PC-3 (cell line): ENCODE measurements around the gene COPS8. TPM values are rescaled to one million over a fixed set of nuclear protein-coding genes. Genes with fewer than 3 reads are reported as not detected.

ENCODE experiments used
- ATAC-seq: fragments of 200-7000 bp; cut with Tn5 transposase; 2 replicates; pipeline ENCODE4 v1.9.1; 2020; ENCODE audit warnings: mild to moderate bottlenecking, moderate library complexity
- BruUV-seq: library from RNA; stranded (reverse); fragments of 400-500 nt; replicated peaks from 2 replicates; lab custom pipeline; 2021; lab: Mats Ljungman, UMichigan
- CTCF ChIA-PET: fragments of 300-600 bp; sonication (Branson Sonifier 250); formaldehyde crosslinking; loops from one replicate; lab custom pipeline; 2022; ENCODE audit warnings: antibody characterized with exemption; lab: Charles Lee
- POLR2A ChIA-PET: fragments of 300-600 bp; sonication (Branson Sonifier 250); formaldehyde crosslinking; loops from one replicate; lab custom pipeline; 2022; ENCODE audit warnings: antibody characterized with exemption; ENCODE audit not compliant: unreplicated experiment; lab: Charles Lee
- DNase-seq: peaks from one replicate; pipeline ENCODE4 v3.0.0-alpha.2; 2015
- H2AFZ ChIP-seq: fragments of 300-600 bp; sonication (generic); 2 replicates; pipeline ENCODE4 v1.6.0; 2016; ENCODE audit warnings: antibody characterized with exemption, low read length
- H3F3A ChIP-seq: fragments of 300-600 bp; sonication (generic); one replicate; pipeline ENCODE4 v1.6.0; 2017; ENCODE audit warnings: antibody characterized with exemption, low read length, control low read depth, mild to moderate bottlenecking; ENCODE audit not compliant: unreplicated experiment
- H3K27ac ChIP-seq: fragments of 300-600 bp; sonication (generic); 2 replicates; pipeline ENCODE4 v1.5.1; 2016; ENCODE audit warnings: mild to moderate bottlenecking, low read length
- H3K27me3 ChIP-seq: fragments of 300-600 bp; sonication (generic); 2 replicates; pipeline ENCODE4 v1.6.1; 2016; ENCODE audit warnings: low read length, mixed read lengths
- H3K36me3 ChIP-seq: fragments of 300-600 bp; sonication (generic); 2 replicates; pipeline ENCODE4 v1.6.1; 2016; ENCODE audit warnings: low read depth, mixed run types, low read length, mixed read lengths
- H3K4me1 ChIP-seq: fragments of 300-600 bp; sonication (generic); 2 replicates; pipeline ENCODE4 v1.5.1; 2016; ENCODE audit warnings: low read length; ENCODE audit not compliant: insufficient read depth
- H3K4me2 ChIP-seq: fragments of 300-600 bp; sonication (generic); 2 replicates; pipeline ENCODE4 v1.6.0; 2016; ENCODE audit warnings: low read length
- H3K4me3 ChIP-seq: fragments of 300-600 bp; sonication (generic); 2 replicates; pipeline ENCODE4 v1.5.1; 2016; ENCODE audit warnings: mild to moderate bottlenecking, low read length, mixed read lengths
- H3K79me2 ChIP-seq: fragments of 300-600 bp; sonication (generic); 2 replicates; pipeline ENCODE4 v1.6.1; 2017; ENCODE audit warnings: low read length, mixed read lengths
- H3K9ac ChIP-seq: fragments of 300-600 bp; sonication (generic); 2 replicates; pipeline ENCODE4 v1.6.0; 2016; ENCODE audit warnings: mild to moderate bottlenecking, low read length
- H3K9me2 ChIP-seq: fragments of 300-600 bp; sonication (generic); replicated peaks from 2 replicates; pipeline ENCODE4 v1.6.1; 2016; ENCODE audit warnings: mixed run types, low read length, mixed read lengths
- H3K9me3 ChIP-seq: fragments of 300-600 bp; sonication (generic); 2 replicates; pipeline ENCODE4 v1.6.1; 2016; ENCODE audit warnings: low read length, mixed read lengths
- H4K20me1 ChIP-seq: fragments of 300-600 bp; sonication (generic); 2 replicates; pipeline ENCODE4 v1.6.1; 2016; ENCODE audit warnings: low read length, mixed read lengths
- CTCF ChIP-seq: fragments of 300-600 bp; sonication (generic); conservative IDR thresholded peaks from 2 replicates; pipeline ENCODE4 v1.5.1; 2017; ENCODE audit warnings: antibody characterized with exemption, low read depth, mild to moderate bottlenecking, low read length
- EZH2 ChIP-seq: fragments of 300-600 bp; sonication (generic); IDR thresholded peaks from one replicate; pipeline ENCODE4 v1.6.1; 2017; ENCODE audit warnings: antibody characterized with exemption, mild to moderate bottlenecking, low read length; ENCODE audit not compliant: unreplicated experiment
- EZH2phosphoT487 ChIP-seq: fragments of 300-600 bp; sonication (generic); IDR thresholded peaks from 2 replicates; pipeline ENCODE4 v1.6.1; 2018; ENCODE audit warnings: mild to moderate bottlenecking, antibody characterized with exemption, low read length, borderline replicate concordance
- intact Hi-C: fragments of 100-400 bp; cut with micrococcal nuclease; formaldehyde crosslinking; loops from 2 replicates; pipeline ENCODE4 v1.9.0; 2023
- total RNA-seq: library from RNA; depleted of rRNA; stranded (reverse); fragments of >200 nt; gene quantifications from 2 replicates; pipeline ENCODE4 v1.2.3, GENCODE V29; 2014

The COPS8 gene
- total RNA-seq, 1 experiment from 2014 or later: 109 TPM

- no peak overlapping the region for H3K4me3 ChIP-seq
- intact Hi-C loops: no loop called here
Measured at GRCh38 chr2:237056287-237056875, 29.3 kb upstream of the COPS8 start.

GRCh38 chr2:237057107-237057506 is 28.6 kb upstream of the COPS8 start:
- Histone ChIP-seq H3K9me2 (no peaks in the 10 kb centered on the region), H3K27ac (no peak overlapping the region), H3K9me3 (no peaks in the 10 kb centered on the region), H3K4me1 (peaks cover under 1% of the 10 kb centered on the region; the same call in 1 of the 2 replicates), H3K27me3 (no peaks in the 10 kb centered on the region), H3F3A (no peaks in the 10 kb centered on the region), H3K36me3 (no peaks in the 10 kb centered on the region), H4K20me1 (no peaks in the 10 kb centered on the region), H3K4me2 (no peak overlapping the region), H3K79me2 (no peaks in the 10 kb centered on the region), H2AFZ (no peak overlapping the region), H3K9ac (no peak overlapping the region), H3K4me3 (no peak overlapping the region)
- ATAC-seq: no peak
- POLR2A ChIA-PET: no interaction called here
- no peak for DNase-seq
- intact Hi-C loops: no loop called here
- CTCF ChIA-PET: interaction anchor here (0.7 kb wide), 1 partner anchor 11 kb away, joined by 3 read pairs; no protein-coding TSS in a partner anchor
- TF ChIP-seq EZH2 (no peak), EZH2phosphoT487 (no peak), CTCF (no peak)
- BruUV-seq: no TSS peak

More at GRCh38 chr2:237056287-237056875, 29.3 kb upstream of the COPS8 start:
- Histone ChIP-seq H3K27ac (no peak overlapping the region), H3K9me3 (no peaks in the 10 kb centered on the region), H2AFZ (no peak overlapping the region), H3K9ac (no peak overlapping the region), H3F3A (no peaks in the 10 kb centered on the region), H3K9me2 (no peaks in the 10 kb centered on the region), H3K79me2 (no peaks in the 10 kb centered on the region), H3K4me2 (no peak overlapping the region), H3K27me3 (no peaks in the 10 kb centered on the region), H3K4me1 (no peaks in the 10 kb centered on the region; the same call in 1 of the 2 replicates), H4K20me1 (no peaks in the 10 kb centered on the region), H3K36me3 (no peaks in the 10 kb centered on the region)
- no TSS peak for BruUV-seq
- POLR2A ChIA-PET: no interaction called here
- DNase-seq (no peak), ATAC-seq (no peak)
- CTCF ChIA-PET: no interaction called here
- TF ChIP-seq EZH2phosphoT487 (no peak), EZH2 (no peak), CTCF (no peak)

GRCh38 chr2:237057893-237058300 is 27.8 kb upstream of the COPS8 start:
- peaks cover 8% of the 10 kb centered on the region for H3K4me1 ChIP-seq
- TF ChIP-seq EZH2 (no peak), CTCF (no peak), EZH2phosphoT487 (no peak)
- no peak overlapping the region for H3K27ac ChIP-seq
- no peak for ATAC-seq
- ChIA-PET POLR2A (no interaction called here), CTCF (interaction anchor here (0.7 kb wide), 1 partner anchor 10 kb away, joined by 3 read pairs; no protein-coding TSS in a partner anchor)
- no peak overlapping the region for H2AFZ ChIP-seq
- no peak overlapping the region for H3K4me3 ChIP-seq
- no peaks in the 10 kb centered on the region for H3F3A ChIP-seq
- no peaks in the 10 kb centered on the region for H3K36me3 ChIP-seq
- intact Hi-C loops: no loop called here
- H3K27me3 ChIP-seq: no peaks in the 10 kb centered on the region
- H4K20me1 ChIP-seq: no peaks in the 10 kb centered on the region
- no peak for DNase-seq
- no peak overlapping the region for H3K4me2 ChIP-seq
- no peaks in the 10 kb centered on the region for H3K9me2 ChIP-seq
- no peaks in the 10 kb centered on the region for H3K9me3 ChIP-seq
- BruUV-seq: no TSS peak
- H3K79me2 ChIP-seq: no peaks in the 10 kb centered on the region
- no peak overlapping the region for H3K9ac ChIP-seq
